Mesothelial cell of epicardium (in vitro differentiated cells): Measurements from ENCODE around the gene USP6NL. TPM values are rescaled to one million over a fixed set of nuclear protein-coding genes. Genes with fewer than 3 reads are reported as not detected.

Source experiments
- DNase-seq, 2 experiments: peaks; one replicate each; pipeline ENCODE4 v3.0.0; 2021; ENCODE audit warnings: low spot score in 2 of 2; ENCODE audit not compliant: unreplicated experiment in 2 of 2
- H3K27ac Mint-ChIP-seq: 2 replicates; pipeline ENCODE4 v1.8.0; 2021; ENCODE audit warnings: mixed read lengths
- H3K27me3 Mint-ChIP-seq: 2 replicates; pipeline ENCODE4 v1.8.0; 2021; ENCODE audit warnings: low read depth, mixed read lengths
- H3K36me3 Mint-ChIP-seq: 2 replicates; pipeline ENCODE4 v1.8.0; 2021; ENCODE audit warnings: mixed read lengths
- H3K4me1 Mint-ChIP-seq: 2 replicates; pipeline ENCODE4 v1.8.0; 2021; ENCODE audit warnings: mixed read lengths
- H3K4me3 Mint-ChIP-seq: 2 replicates; pipeline ENCODE4 v1.8.0; 2021; ENCODE audit warnings: mild to moderate bottlenecking, moderate library complexity, mixed read lengths
- H3K9me3 Mint-ChIP-seq: 2 replicates; pipeline ENCODE4 v1.8.0; 2021; ENCODE audit warnings: mixed read lengths
- total RNA-seq: library from RNA; stranded (reverse); gene quantifications from 3 replicates; pipeline ENCODE4 v1.2.1, GENCODE V29; 2021
- TF ChIP-seq, protein P1 (sequence below): fragments of 200-600 bp; sonication (generic); IDR thresholded peaks from one replicate; pipeline ENCODE4 v1.5.0; 2021; ENCODE audit warnings: antibody characterized with exemption; ENCODE audit not compliant: unreplicated experiment

Gene USP6NL
- total RNA-seq, 1 donor from 2014 or later, result 35.8 TPM

GRCh38 chr10:11472158-11472753, 139.2 kb downstream of the USP6NL start:
- H3K36me3 Mint-ChIP-seq, result peaks cover 9% of the 10 kb centered on the region
- peaks cover 10% of the 10 kb centered on the region for H3K4me1 Mint-ChIP-seq
- peak in 1 of 2 experiments; percentile 73 for DNase-seq
- no peaks in the 10 kb centered on the region for H3K27me3 Mint-ChIP-seq
- no peak overlapping the region for H3K4me3 Mint-ChIP-seq
- H3K9me3 Mint-ChIP-seq, result no peaks in the 10 kb centered on the region
- TF ChIP-seq, protein P1, sequence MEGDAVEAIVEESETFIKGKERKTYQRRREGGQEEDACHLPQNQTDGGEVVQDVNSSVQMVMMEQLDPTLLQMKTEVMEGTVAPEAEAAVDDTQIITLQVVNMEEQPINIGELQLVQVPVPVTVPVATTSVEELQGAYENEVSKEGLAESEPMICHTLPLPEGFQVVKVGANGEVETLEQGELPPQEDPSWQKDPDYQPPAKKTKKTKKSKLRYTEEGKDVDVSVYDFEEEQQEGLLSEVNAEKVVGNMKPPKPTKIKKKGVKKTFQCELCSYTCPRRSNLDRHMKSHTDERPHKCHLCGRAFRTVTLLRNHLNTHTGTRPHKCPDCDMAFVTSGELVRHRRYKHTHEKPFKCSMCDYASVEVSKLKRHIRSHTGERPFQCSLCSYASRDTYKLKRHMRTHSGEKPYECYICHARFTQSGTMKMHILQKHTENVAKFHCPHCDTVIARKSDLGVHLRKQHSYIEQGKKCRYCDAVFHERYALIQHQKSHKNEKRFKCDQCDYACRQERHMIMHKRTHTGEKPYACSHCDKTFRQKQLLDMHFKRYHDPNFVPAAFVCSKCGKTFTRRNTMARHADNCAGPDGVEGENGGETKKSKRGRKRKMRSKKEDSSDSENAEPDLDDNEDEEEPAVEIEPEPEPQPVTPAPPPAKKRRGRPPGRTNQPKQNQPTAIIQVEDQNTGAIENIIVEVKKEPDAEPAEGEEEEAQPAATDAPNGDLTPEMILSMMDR, result peak; percentile 72
- H3K27ac Mint-ChIP-seq, result no peak overlapping the region

- H3K9me3 Mint-ChIP-seq, result no peaks in the 10 kb centered on the region
- peaks cover 10% of the 10 kb centered on the region for H3K4me1 Mint-ChIP-seq
- TF ChIP-seq, protein P1, result no peak
- no peak for DNase-seq
- H3K36me3 Mint-ChIP-seq, result peaks cover 9% of the 10 kb centered on the region
- H3K27me3 Mint-ChIP-seq, result no peaks in the 10 kb centered on the region
- H3K27ac Mint-ChIP-seq, result no peak overlapping the region
- H3K4me3 Mint-ChIP-seq, result no peak overlapping the region
Observed at GRCh38 chr10:11469575-11470391, 141.7 kb downstream of the USP6NL start.

DNA sequence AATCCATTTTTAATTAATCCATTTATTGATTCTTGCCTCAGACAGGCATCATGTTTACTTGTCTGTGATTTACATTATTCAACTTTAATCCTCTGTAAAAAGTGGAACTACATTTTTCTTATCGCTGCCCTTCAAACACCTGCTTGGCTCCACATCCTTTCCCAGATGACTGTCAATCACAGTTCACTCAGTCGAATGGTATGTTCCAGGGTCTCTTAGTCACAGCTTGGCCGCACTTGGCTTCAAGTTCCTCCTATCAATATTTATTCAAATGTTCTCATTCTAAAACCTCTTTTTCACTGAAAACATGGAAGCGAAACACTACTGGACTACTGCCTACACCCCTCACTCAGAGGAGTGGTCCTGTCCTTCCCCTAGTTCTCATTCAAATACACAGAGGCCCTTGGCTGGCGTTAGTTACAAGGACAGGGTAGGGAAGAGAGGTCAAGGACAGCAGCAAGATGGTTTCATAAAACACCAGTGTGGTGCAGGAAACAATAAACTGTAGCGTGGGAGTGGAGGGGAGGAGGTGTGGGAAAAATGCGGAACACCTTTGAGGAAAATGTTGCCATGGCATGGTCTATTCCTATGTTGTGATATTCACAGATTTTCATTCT, 143.2 kb downstream of the USP6NL start:
- Mint-ChIP-seq H3K9me3 (no peaks in the 10 kb centered on the region), H3K27me3 (no peaks in the 10 kb centered on the region), H3K4me3 (no peak overlapping the region), H3K27ac (no peak overlapping the region), H3K4me1 (peaks cover 3% of the 10 kb centered on the region), H3K36me3 (peaks cover 12% of the 10 kb centered on the region)
- no peak for DNase-seq
- TF ChIP-seq, protein P1, result no peak

DNA sequence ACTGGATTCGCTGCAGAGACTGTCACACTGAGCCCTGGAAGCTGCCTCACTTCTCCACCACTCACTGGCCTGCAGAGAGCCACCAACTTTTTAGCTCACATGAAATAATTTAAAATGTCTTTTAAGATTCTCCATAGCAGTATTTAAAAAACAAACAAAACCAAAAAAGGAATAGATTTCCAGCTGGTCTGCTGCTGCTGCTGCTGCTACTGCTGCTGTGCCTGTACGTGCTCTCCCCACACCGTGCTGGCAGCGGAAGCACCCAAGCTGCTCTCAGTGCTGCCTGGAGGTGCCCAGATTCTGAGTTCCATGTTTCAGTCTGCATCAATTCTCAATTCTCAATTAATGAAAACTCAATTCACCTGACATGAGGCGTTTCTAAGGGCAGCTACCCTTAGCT, 146.0 kb downstream of the USP6NL start:
- H3K4me3 Mint-ChIP-seq, result no peak overlapping the region
- H3K9me3 Mint-ChIP-seq, result no peaks in the 10 kb centered on the region
- TF ChIP-seq, protein P1, result no peak
- no peaks in the 10 kb centered on the region for H3K27me3 Mint-ChIP-seq
- H3K4me1 Mint-ChIP-seq, result no peaks in the 10 kb centered on the region
- no peak for DNase-seq
- H3K27ac Mint-ChIP-seq, result no peak overlapping the region
- H3K36me3 Mint-ChIP-seq, result peaks cover 17% of the 10 kb centered on the region

- no peak for DNase-seq
- Mint-ChIP-seq H3K27me3 (no peaks in the 10 kb centered on the region), H3K4me3 (no peak overlapping the region), H3K4me1 (no peaks in the 10 kb centered on the region), H3K27ac (no peak overlapping the region), H3K36me3 (peaks cover 21% of the 10 kb centered on the region), H3K9me3 (no peaks in the 10 kb centered on the region)
- TF ChIP-seq, protein P1, result no peak
Observed at GRCh38 chr10:11463111-11463510, 148.3 kb downstream of the USP6NL start.
